Uterus (tissue), 2 donors: ENCODE measurements around the gene SFXN5.

Experiments
- CTCF ChIP-seq, 4 experiments: fragments of 200-600 bp in 2 of 4; fragments of 450-650 bp in 2 of 4; sonication (generic) in 2 of 4; IDR thresholded peaks; one replicate each; pipeline ENCODE4 v1.5.1; 2016 to 2019; ENCODE audit warnings: antibody characterized with exemption in 4 of 4, mild to moderate bottlenecking in 2 of 4, moderate library complexity in 1 of 4
- POLR2A ChIP-seq, 2 donors: fragments of 450-650 bp; IDR thresholded peaks; one replicate each; pipeline ENCODE4 v1.6.1; 2016; ENCODE audit warnings: antibody characterized with exemption in 2 of 2, mild to moderate bottlenecking in 1 of 2, moderate library complexity in 1 of 2

GRCh38 chr2:73087311-73087710 lies 15.8 kb upstream of the SFXN5 start:
- TF ChIP-seq CTCF (IDR thresholded peaks at IDR 0.05), result no peak
- no peak for TF ChIP-seq POLR2A (IDR thresholded peaks at IDR 0.05)
